ENCODE data around the gene SEC22C.

DNA sequence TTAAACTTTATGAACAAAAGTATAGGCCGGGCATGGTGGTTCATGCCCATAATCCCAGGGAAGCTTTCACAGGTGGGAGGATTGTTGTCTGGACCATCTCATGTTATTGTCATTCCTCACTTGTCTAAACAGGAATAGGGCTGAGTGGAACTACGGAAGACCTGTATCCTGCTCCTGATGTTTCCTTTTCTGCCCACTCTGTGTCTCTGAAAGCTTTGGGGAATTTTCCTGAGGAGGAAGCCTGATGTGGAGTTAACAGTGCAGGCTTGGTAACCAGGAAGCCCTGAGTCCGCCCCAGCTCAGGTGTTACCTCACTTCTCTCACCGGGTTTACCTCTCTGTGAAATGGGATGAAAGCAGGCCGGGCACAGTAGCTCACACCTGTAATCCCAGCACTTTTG, 6.9 kb upstream of the SEC22C start:
- no peak for TF ChIP-seq POLR2A (IDR thresholded peaks at IDR 0.05)
- TF ChIP-seq, protein P1, sequence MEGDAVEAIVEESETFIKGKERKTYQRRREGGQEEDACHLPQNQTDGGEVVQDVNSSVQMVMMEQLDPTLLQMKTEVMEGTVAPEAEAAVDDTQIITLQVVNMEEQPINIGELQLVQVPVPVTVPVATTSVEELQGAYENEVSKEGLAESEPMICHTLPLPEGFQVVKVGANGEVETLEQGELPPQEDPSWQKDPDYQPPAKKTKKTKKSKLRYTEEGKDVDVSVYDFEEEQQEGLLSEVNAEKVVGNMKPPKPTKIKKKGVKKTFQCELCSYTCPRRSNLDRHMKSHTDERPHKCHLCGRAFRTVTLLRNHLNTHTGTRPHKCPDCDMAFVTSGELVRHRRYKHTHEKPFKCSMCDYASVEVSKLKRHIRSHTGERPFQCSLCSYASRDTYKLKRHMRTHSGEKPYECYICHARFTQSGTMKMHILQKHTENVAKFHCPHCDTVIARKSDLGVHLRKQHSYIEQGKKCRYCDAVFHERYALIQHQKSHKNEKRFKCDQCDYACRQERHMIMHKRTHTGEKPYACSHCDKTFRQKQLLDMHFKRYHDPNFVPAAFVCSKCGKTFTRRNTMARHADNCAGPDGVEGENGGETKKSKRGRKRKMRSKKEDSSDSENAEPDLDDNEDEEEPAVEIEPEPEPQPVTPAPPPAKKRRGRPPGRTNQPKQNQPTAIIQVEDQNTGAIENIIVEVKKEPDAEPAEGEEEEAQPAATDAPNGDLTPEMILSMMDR (IDR thresholded peaks at IDR 0.05), result no peak

Data from heart left ventricle (tissue), 13 donors.